ENCODE measurements around the gene SNURF. TPM values are rescaled to one million over a fixed set of nuclear protein-coding genes. Genes with fewer than 3 reads are reported as not detected.
"Not testable (repeated sequence)": the region's sequence is repeated elsewhere in the genome, so short reads cannot be mapped to it uniquely, and the experiment has no call there.

Gene SNURF, protein sequence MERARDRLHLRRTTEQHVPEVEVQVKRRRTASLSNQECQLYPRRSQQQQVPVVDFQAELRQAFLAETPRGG
- 10 to 100 TPM; 11.7 to 51.4 (median 26.8) TPM for polyA plus RNA-seq (ENCODE audit: insufficient read length in 10 of 10)
- long read RNA-seq, donor 1, partial matches to known transcripts = 0 of 4 reads
- long read RNA-seq, donor 1, other reads (novel, unspliced or antisense) = 0 of 4 reads
- long read RNA-seq, donor 2, partial matches to known transcripts = 0 of 6 reads
- long read RNA-seq, donor 2, other reads (novel, unspliced or antisense) = 0 of 6 reads
- long read RNA-seq, donor 3 = 0 reads
- long read RNA-seq, donor 4, partial matches to known transcripts = 0 of 5 reads
- long read RNA-seq, donor 4, other reads (novel, unspliced or antisense) = 0 of 5 reads
- long read RNA-seq, donor 5, partial matches to known transcripts = 0 of 5 reads
- long read RNA-seq, donor 5, other reads (novel, unspliced or antisense) = 0 of 5 reads
- long read RNA-seq, donor 6, partial matches to known transcripts = 0 of 8 reads
- long read RNA-seq, donor 6, other reads (novel, unspliced or antisense) = 0 of 8 reads
- long read RNA-seq, donor 7, partial matches to known transcripts = 0 of 1 reads
- long read RNA-seq, donor 7, other reads (novel, unspliced or antisense) = 0 of 1 reads
- long read RNA-seq, donor 8, partial matches to known transcripts = 0 of 3 reads
- long read RNA-seq, donor 8, other reads (novel, unspliced or antisense) = 0 of 3 reads
- long read RNA-seq, donor 9 = 0 reads

DNA sequence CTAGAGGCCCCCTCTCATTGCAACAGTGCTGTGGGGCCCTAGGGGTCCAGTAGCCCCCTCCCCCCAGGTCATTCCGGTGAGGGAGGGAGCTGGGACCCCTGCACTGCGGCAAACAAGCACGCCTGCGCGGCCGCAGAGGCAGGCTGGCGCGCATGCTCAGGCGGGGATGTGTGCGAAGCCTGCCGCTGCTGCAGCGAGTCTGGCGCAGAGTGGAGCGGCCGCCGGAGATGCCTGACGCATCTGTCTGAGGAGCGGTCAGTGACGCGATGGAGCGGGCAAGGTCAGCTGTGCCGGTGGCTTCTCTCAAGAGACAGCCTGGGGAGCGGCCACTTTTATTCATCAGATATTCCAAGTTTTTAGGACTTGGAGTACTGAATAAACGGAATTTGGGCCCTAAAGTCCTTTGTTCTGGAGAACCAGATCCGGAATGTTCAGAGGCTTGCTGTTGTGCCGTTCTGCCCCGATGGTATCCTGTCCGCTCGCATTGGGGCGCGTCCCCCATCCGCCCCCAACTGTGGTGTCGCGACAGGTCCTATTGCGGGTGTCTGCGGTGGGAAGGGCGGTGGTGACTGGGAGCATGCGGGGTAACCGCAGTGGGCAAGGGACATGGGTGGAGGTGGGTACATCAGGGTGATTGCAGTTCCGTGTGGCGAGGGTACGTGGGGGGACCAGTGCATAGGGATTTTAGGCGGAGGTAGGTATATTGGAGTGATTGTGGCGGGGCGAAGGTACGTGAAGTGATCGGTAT lies at the start of gene SNURF, which contains the start of gene SNRPN:
SNURF (plus strand) TSS at position 205 of the 748 bp plus-strand sequence; CDS start at position 267, 62 bp downstream.
SNRPN (plus strand) TSS at position 205 of the 748 bp plus-strand sequence. CDS start 19,467 bp downstream, outside the sequence.
- DNase-seq = peak; percentile 51 to 85 (median 72)

DNA sequence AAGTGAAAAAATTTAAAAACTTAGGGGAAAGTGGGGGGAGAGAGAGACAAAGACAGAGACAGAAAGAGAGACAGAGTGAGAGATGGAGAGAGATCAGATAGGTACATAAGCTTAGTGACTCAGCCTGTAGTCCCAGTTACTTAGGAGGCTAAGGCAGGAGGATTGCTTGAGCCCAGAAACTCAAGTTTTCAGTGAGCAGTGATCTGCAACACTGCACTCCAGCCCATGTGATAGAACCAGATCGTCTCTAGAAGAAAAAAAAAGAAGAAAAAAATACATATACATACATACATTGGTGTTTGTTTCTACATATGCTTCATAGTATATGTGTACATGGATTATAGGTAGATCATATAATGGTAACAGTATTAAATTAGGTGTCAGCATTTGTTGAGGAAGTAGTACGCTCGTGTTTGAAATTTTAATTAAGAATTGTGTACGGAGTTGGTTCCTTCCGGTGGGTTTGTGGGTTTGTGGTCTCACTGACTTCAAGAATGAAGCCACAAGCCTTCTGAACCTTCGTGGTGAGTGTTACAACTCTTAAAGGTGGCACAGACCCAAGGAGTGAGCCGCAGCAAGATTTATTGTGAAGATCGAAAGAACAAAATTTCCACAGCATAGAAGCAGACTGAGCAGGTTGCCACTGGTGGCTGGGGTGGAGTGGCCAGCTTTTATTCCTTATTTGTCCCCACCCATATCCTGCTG lies 38.3 kb upstream of the SNURF start:
- no peak for DNase-seq

DNA sequence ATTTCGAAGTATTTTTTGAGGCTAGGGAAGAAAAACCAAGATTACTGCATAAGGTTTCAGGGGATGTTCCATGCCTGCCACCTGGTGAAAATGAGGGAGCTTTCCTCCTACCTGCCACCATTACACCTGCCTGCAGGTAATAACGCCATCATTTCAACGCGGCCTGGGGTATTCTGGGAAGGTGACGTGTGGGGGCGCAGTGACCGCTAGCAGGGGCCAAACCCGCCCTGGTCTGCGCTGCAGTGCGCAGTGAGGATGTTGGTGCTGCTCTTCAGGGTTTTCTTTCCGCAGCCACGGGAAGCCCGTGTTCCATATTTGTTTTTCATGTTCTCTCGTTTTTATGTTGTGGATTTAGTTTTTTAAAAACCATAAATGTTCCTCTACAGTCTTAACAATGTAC lies 37.4 kb upstream of the SNURF start:
- no peak for DNase-seq

- no peak for DNase-seq
Measured at GRCh38 chr15:24919446-24919845, 35.3 kb upstream of the SNURF start.

- not testable (repeated sequence) for DNase-seq
Measured at GRCh38 chr15:24922781-24923180, 32.0 kb upstream of the SNURF start.

- DNase-seq = no peak
Measured at GRCh38 chr15:24924153-24924552, 30.6 kb upstream of the SNURF start.

- DNase-seq = no peak
Measured at GRCh38 chr15:24924621-24925020, 30.2 kb upstream of the SNURF start.

DNA sequence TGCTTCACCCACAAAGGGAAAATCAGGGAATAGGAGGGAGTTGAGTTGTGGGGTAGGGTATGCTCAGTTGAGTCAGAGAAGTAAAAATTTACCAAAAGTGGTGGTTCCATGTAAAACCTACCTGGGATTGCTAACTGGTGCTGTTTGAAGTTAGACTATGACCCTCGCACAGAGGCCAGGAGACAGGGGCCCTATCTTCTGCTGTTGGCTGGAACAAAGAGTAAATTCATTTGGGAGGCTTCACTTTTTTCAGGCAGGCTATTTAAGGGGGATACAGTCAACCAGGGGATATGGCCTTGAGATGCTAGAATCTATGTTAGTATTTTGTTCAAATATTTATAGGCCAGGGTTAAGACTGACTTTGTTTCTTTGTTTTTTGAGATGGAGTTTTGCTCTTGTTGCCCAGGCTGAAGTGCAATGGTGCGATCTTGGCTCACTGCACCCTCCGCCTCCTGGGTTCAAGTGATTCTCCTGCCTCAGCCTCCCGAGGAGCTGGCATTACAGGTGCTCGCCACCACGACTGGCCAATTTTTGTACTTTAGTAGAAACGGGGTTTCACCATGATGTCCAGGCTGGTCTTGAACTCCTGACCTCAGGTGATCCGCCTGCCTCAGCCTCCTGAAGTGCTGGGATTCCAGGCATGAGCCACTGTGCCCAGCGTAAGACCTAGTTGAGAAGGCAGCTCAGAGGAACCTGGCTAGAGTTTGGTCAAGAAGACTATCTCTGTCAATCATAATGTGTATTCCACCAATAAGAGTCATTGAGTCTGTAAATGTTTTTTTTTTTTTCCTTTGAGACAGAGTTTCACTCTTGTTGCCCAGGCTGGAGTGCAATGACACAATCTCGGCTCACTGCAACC lies 22.7 kb upstream of the SNURF start:
- not testable (repeated sequence) for DNase-seq

DNA sequence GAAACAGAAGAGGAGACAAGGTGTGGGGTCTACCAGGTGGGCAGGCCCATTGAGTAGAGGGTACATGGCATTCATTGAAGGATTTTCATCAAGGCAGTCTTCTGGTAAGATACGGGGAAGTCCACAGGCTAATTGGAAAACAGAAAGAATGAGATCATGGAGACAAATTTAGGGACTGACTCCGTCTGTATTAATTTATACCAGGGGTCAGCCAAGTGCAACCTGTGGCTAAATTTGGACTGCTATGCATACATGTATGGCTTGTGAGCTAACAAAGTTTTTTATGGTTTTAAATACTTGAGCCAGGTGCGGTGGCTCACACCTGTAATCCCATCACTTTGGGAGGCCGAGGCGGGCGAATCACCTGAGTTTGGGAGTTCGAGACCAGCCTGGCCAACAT lies 21.1 kb upstream of the SNURF start:
- peak in 1 of 3 donors; percentile 4 for DNase-seq

- not testable (repeated sequence) for DNase-seq
Measured at GRCh38 chr15:24938224-24938623, 16.6 kb upstream of the SNURF start.

- peak in 2 of 3 donors; percentile 10 to 43 for DNase-seq
Measured at GRCh38 chr15:24940236-24940635, 14.6 kb upstream of the SNURF start.

DNA sequence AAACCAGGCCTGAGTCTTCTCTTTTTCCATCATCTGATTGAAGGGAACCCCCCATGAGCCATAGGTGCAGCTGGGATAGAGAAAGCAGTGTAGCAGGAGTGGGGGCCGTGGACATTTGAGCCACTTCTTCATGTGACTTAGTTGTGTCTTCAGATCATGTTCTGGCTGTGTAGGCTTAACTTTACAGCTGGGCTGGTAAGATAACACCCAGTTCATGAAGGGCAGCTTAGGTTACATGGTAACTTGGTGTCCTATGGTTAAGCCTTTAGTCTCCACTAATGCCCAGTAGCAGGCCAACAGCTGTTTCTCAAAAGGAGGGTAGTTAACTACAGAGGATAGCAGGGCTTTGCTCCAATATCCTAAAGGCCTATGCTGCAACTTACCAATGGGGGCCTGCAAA lies 11.4 kb upstream of the SNURF start:
- peak; percentile 5 to 43 (median 14) for DNase-seq

GRCh38 chr15:24944954-24945353 lies 9.8 kb upstream of the SNURF start:
- peak in 2 of 3 donors; percentile 6 to 29 for DNase-seq

DNA sequence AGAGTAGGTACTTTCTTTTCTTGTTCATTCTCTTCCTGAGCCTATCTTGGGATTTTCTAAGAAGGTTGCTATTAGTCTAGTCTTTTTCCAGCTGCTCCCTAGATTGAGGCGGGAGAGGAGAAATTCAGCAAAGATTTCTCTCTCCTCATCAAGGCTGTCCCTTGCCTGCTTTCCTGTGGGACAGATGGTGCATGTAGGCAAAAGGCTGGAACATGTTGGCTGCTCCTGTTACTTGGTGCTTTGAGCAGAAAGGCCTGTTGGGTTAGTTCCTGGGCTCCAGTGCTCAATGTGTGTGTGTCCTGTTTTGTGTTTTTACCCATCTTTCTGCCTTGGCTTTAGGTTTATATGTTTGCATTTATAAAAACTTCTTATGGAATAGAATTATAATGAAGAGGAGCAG lies 9.1 kb upstream of the SNURF start:
- no peak for DNase-seq

DNA sequence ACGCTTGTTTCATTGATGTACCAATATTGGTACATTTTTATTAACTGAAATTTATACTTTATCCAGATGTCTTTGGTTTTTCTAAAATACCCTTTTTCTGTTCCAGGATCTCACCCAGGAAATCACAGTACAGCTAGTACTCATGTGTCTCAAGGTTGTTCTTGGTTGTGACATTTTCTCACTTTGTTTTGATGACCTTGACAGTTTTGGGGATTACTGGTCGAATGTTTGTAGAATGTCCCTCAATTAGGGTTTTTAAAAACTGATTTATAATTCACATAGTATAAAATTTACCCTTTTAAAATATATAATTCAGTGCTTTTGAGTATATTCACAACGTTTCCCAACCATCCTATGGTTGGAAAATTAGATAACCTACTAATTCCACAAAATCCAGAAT lies 6.3 kb upstream of the SNURF start:
- no peak for DNase-seq

GRCh38 chr15:24955531-24955921 lies 739 bp downstream of the SNURF start:
- peak in 1 of 3 donors; percentile 16 for DNase-seq

DNA sequence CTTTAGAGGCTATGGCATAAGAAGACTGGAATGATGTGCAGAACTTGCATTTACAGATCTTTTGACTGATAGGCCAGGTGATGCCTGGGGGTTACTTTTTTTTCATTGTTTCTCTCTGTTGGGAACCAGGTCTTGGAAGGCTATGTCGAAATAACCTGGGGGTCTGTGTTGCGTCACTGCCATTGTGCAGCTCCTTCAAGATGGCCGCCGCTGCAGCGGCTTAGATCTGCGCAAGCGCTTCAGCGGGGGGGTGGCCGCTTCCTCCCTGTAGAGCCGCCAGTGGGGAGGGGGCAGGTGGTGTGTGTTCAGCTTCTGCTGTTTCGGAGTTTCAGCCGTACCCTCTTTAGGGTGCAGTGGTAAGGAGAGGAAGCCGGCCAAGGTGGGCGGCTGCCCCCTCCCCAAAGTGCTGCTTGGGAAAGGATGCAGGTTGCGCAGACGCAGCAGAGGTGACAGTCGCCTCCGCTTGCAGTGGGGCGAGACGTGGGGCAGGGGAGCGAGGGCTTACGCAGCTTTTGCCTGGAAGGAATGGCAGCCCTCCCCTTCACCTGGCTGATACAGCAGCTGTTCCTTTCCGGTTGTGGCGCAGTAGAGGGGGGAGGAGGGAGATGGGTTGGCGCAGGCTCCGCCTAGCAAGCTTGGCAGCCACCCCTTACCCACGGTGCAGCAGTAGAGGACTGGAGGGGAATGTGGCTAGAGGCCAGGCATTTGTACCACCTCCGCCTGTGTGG lies 1.5 kb downstream of the SNURF start:
- DNase-seq = peak; percentile 59 to 90 (median 63)

- DNase-seq = no peak
Measured at GRCh38 chr15:24957691-24958090, 2.9 kb downstream of the SNURF start.

DNA sequence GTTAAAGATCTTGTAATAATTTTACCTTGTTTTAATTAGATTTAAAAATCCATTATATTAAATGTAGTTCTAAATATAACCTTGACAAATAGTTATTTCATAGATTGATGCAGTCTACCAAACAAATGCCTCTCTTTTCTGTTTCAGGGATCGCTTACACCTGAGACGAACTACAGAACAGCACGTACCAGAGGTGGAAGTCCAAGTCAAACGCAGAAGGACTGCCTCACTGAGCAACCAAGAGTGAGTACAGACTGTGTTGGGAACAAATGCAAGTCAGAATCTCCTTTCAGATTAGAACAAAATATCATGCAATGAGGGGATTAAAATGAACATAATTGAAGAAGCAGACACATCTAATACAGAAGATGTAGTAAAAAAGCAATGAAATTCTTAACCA lies 7.2 kb downstream of the SNURF start:
- no peak for DNase-seq

DNA sequence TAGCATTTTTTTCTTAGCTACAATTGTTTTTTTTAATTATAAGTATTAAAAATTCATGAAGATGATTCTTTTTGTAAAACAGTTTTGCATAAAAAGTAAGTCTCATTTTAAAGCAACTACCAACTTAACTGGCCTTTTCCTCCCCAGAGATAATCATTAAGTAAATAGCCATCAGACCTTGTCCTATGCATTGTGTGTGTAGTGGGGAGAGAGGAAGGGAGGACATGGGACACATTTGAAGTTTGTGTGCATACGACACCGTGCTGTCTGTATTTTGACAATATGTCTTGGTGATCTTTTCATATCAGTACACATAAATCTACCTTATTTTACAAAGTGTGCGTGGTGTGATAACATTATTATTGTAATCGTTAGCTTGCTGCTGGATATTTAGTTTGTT lies 8.1 kb downstream of the SNURF start:
- DNase-seq = no peak
